Ovary (tissue), 1 donor: ENCODE data around the gene LANCL3.

Experiments
- EP300 ChIP-seq: sonication (generic); formaldehyde crosslinking; IDR thresholded peaks from one replicate; pipeline ENCODE4 v1.6.1; 2017; ENCODE audit warnings: antibody characterized with exemption
- POLR2A ChIP-seq: fragments of 450-650 bp; IDR thresholded peaks from one replicate; pipeline ENCODE4 v1.6.1; 2017; ENCODE audit warnings: antibody characterized with exemption, mild to moderate bottlenecking, moderate library complexity

DNA sequence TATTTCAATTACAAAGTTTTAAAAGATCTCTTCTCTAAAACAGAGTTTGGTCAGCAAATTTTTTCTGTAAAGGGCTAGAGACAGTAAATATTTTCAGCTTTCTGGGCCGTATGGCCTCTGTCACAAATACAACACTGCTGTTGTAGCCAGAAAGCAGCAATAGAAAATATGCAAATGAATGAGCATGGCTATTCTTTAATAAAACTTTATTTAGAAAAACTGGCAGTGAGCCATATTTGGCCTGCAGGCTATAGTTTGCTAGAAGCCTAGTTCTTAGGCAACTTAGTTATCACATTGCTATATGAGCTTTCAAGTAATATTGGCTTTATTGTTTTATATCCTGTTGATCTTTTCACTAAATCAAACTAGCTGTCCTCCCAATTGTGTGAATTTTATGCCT lies 87.6 kb downstream of the LANCL3 start:
- TF ChIP-seq EP300, result no peak
- no peak for TF ChIP-seq POLR2A
